GM19463 (cell line): ENCODE results near the gene LTA4H.

ENCODE experiments used
- ATAC-seq: cut with Tn5 transposase; IDR thresholded peaks from one replicate; pipeline ENCODE4 v1.9.1; 2021; ENCODE audit warnings: mild to moderate bottlenecking, moderate library complexity; ENCODE audit not compliant: unreplicated experiment

The LTA4H gene

GRCh38 chr12:95962222-95962621 is 73.2 kb downstream of the LTA4H start:
- no peak for ATAC-seq

GRCh38 chr12:95960241-95960640 is 75.1 kb downstream of the LTA4H start:
- no peak for ATAC-seq

- ATAC-seq = no peak
These were observed 76.3 kb downstream of the LTA4H start for GRCh38 chr12:95959107-95959506.

- no peak for ATAC-seq
These were observed 78.7 kb downstream of the LTA4H start for GRCh38 chr12:95956557-95957145.

- ATAC-seq = no peak
These were observed 79.7 kb downstream of the LTA4H start for GRCh38 chr12:95955549-95956159.

GRCh38 chr12:95953000-95953399 is 82.4 kb downstream of the LTA4H start:
- ATAC-seq = no peak

- no peak for ATAC-seq
These were observed 83.9 kb downstream of the LTA4H start for GRCh38 chr12:95951515-95951914.
